Measurements from ENCODE around the gene ZNF776. TPM values are rescaled to one million over a fixed set of nuclear protein-coding genes. Genes with fewer than 3 reads are reported as not detected.
A peak's percentile ranks its signal among the peaks of the same experiment; 100 is the strongest.

Gene ZNF776
- total RNA-seq, 6 experiments from 2014 or later = 3.7 to 11.6 (median 5.7) TPM

- WGBS (ENCODE audit: insufficient coverage, low coverage, low lambda C conversion rate, missing lambda C conversion rate) = 92% methylated on average over 10 of the region's 10 CpGs
- Histone ChIP-seq H3K4me3 (no peak overlapping the region), H3K27ac (no peak overlapping the region), H3K36me3 (peaks cover 12 to 76% (median 49%) of the 10 kb centered on the region in 4 donors), H3K9me3 (peaks cover 0 to 27% (median 3%) of the 10 kb centered on the region in 4 donors), H3K4me1 (no peaks in the 10 kb centered on the region), H3K27me3 (no peaks in the 10 kb centered on the region)
- ATAC-seq (no peak), DNase-seq (no peak)
- no peak for TF ChIP-seq CTCF (IDR thresholded peaks at IDR 0.05)
- no peak for TF ChIP-seq POLR2A (IDR thresholded peaks at IDR 0.05)
- intact Hi-C loops (cut with DNase I) = loop anchor here in 1 of 2 donors (10.0 kb wide), 1 partner anchor 71 kb away; no protein-coding TSS in a partner anchor
Observed at GRCh38 chr19:57754091-57754673, 7.6 kb downstream of the ZNF776 start.

GRCh38 chr19:57755031-57755430 lies 8.4 kb downstream of the ZNF776 start:
- intact Hi-C loops (cut with DNase I) = loop anchor here in 1 of 2 donors (10.0 kb wide), 1 partner anchor 70 kb away; no protein-coding TSS in a partner anchor
- Histone ChIP-seq H3K9me3 (peaks cover 0 to 19% (median 3%) of the 10 kb centered on the region in 4 donors), H3K4me1 (no peaks in the 10 kb centered on the region), H3K4me3 (no peak overlapping the region), H3K36me3 (peaks cover 12 to 71% (median 47%) of the 10 kb centered on the region in 4 donors), H3K27ac (no peak overlapping the region), H3K27me3 (no peaks in the 10 kb centered on the region)
- ATAC-seq (no peak), DNase-seq (no peak)
- WGBS (ENCODE audit: insufficient coverage, low coverage, low lambda C conversion rate, missing lambda C conversion rate) = 97% methylated on average over 4 of the region's 4 CpGs
- TF ChIP-seq POLR2A (IDR thresholded peaks at IDR 0.05) (no peak), CTCF (IDR thresholded peaks at IDR 0.05) (no peak)

- 86% methylated on average over 1 of the region's 2 CpGs for whole genome bisulfite sequencing (ENCODE audit: insufficient coverage, low coverage, low lambda C conversion rate, missing lambda C conversion rate)
- TF ChIP-seq POLR2A (IDR thresholded peaks at IDR 0.05) (no peak), CTCF (IDR thresholded peaks at IDR 0.05) (no peak)
- no peaks in the 10 kb centered on the region for H3K27me3 ChIP-seq
- no peak overlapping the region for H3K4me3 ChIP-seq
- no peak for DNase-seq
- H3K9me3 ChIP-seq = peaks cover 0 to 18% (median 3%) of the 10 kb centered on the region in 4 donors
- intact Hi-C loops (cut with DNase I) = loop anchor here in 1 of 2 donors (10.0 kb wide), 1 partner anchor 67 kb away; no protein-coding TSS in a partner anchor
- peaks cover 6 to 48% (median 25%) of the 10 kb centered on the region in 4 donors for H3K36me3 ChIP-seq
- H3K4me1 ChIP-seq = no peaks in the 10 kb centered on the region
- H3K27ac ChIP-seq = no peak overlapping the region
- ATAC-seq = no peak
Observed at GRCh38 chr19:57757941-57758340, 11.3 kb downstream of the ZNF776 start.

- Histone ChIP-seq H3K27me3 (no peaks in the 10 kb centered on the region), H3K36me3 (peaks cover 0 to 42% (median 14%) of the 10 kb centered on the region in 4 donors), H3K9me3 (peaks cover 0 to 10% (median 1%) of the 10 kb centered on the region in 4 donors), H3K27ac (no peak overlapping the region), H3K4me1 (no peaks in the 10 kb centered on the region), H3K4me3 (no peak overlapping the region)
- DNase-seq (no peak), ATAC-seq (peak in 1 of 4 donors; percentile 24)
- WGBS (ENCODE audit: insufficient coverage, low coverage, low lambda C conversion rate, missing lambda C conversion rate) = no CpG with 5 or more reads among the region's 2 CpGs
- TF ChIP-seq POLR2A (IDR thresholded peaks at IDR 0.05) (no peak), CTCF (IDR thresholded peaks at IDR 0.05) (no peak)
- intact Hi-C loops (cut with DNase I) = loop anchor here in 1 of 2 donors (10.0 kb wide), 1 partner anchor 66 kb away; no protein-coding TSS in a partner anchor
Observed at GRCh38 chr19:57759096-57759495, 12.5 kb downstream of the ZNF776 start.
